ENCODE results near the gene PLXNA2. TPM values are rescaled to one million over a fixed set of nuclear protein-coding genes. Genes with fewer than 3 reads are reported as not detected.

PLXNA2 gene
- total RNA-seq, 2 experiments from 2014 or later = 0.15 to 0.26 TPM

GRCh38 chr1:208048904-208049303 is 195.3 kb downstream of the PLXNA2 start:
- CTCF ChIA-PET = no interaction called here
- no peaks in the 10 kb centered on the region for H3K9me3 Mint-ChIP-seq (ENCODE audit: low read depth)
- no peak overlapping the region for H3K4me3 Mint-ChIP-seq
- no peaks in the 10 kb centered on the region for H3K36me3 Mint-ChIP-seq
- peaks cover 5% of the 10 kb centered on the region for H3K27me3 Mint-ChIP-seq
- H3K27ac Mint-ChIP-seq = no peak overlapping the region
- DNase-seq = no peak
- H3K4me1 Mint-ChIP-seq = peaks cover 11% of the 10 kb centered on the region
- ATAC-seq = no peak

DNA sequence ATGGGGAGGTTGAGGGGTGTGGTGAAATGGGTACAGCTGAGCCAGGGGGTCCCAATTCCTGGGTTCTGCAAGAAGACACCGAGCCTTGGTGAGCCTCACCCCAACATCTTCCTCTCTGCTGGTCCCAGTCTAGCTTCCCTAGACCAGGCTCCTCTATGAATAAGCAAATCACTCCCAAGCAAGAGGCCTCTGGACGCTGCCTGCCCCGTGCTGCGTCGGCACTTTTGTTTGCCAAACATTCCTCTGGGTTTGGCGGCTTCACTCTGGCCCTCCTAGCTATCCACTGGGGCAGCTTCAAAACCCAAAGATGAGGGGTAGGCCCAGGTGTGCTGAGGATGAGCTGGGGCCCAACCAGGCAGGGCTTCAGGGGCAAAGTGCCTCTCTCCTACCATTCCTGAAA is 196.2 kb downstream of the PLXNA2 start:
- no peaks in the 10 kb centered on the region for H3K36me3 Mint-ChIP-seq
- no peak overlapping the region for H3K27ac Mint-ChIP-seq
- peaks cover 3% of the 10 kb centered on the region for H3K27me3 Mint-ChIP-seq
- no peak for DNase-seq
- CTCF ChIA-PET = no interaction called here
- H3K4me1 Mint-ChIP-seq = peaks cover 11% of the 10 kb centered on the region
- no peak overlapping the region for H3K4me3 Mint-ChIP-seq
- ATAC-seq = no peak
- H3K9me3 Mint-ChIP-seq (ENCODE audit: low read depth) = no peaks in the 10 kb centered on the region

- Mint-ChIP-seq H3K27ac (no peak overlapping the region), H3K4me1 (peaks cover 11% of the 10 kb centered on the region), H3K4me3 (no peak overlapping the region), H3K27me3 (peaks cover 3% of the 10 kb centered on the region), H3K36me3 (no peaks in the 10 kb centered on the region), H3K9me3 (ENCODE audit: low read depth) (no peaks in the 10 kb centered on the region)
- no peak for ATAC-seq
- CTCF ChIA-PET = no interaction called here
- no peak for DNase-seq
Measured at GRCh38 chr1:208047476-208047934, 196.7 kb downstream of the PLXNA2 start.

- Mint-ChIP-seq H3K4me1 (peaks cover 11% of the 10 kb centered on the region), H3K4me3 (no peak overlapping the region), H3K27ac (no peak overlapping the region), H3K27me3 (peaks cover 3% of the 10 kb centered on the region), H3K9me3 (ENCODE audit: low read depth) (no peaks in the 10 kb centered on the region), H3K36me3 (no peaks in the 10 kb centered on the region)
- CTCF ChIA-PET = interaction anchor here (0.9 kb wide), 1 partner anchor 21 kb away, joined by 3 read pairs; no protein-coding TSS in a partner anchor
- ATAC-seq (no peak), DNase-seq (no peak)
Measured at GRCh38 chr1:208045463-208046260, 198.5 kb downstream of the PLXNA2 start.

DNA sequence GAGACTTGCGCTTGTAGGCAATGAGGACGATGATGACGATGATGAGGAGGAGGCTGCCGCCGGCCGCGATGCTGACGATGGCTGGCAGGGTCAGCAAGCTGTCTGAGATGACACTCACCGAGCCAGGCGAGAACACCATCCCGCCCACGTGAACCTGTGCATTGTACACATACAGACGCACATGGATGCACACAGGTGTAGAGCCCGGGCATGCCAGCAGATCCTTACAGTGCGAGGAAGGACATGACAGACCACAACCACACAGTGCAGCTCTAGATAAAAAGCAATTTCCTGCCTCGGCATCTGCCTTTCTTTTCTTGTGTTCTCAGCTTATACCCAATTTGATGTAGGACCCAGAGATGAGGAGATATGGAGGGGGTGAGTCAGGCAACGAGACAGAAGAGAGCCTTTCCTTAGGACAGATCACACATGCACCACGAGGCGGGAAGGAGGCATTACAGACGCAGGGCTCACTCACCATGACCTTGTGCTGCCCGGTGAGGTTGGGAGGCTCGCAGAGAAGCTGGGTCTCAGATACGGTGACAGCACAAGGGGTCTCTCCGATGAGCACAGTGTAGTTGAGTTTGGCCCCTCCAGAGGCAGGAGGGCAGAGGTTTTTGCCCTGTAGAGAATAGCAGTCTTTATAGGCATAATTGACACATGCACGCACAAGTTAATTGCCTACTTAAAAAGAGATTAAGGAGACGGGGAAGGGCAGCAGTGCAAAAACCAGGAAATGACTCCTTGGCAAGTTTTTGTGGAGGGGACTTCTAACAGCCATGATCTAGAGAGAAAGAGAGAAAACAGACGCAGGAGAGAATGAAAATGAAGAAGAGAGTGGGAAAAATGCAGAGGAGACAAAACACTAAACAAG is 199.4 kb downstream of the PLXNA2 start:
- CTCF ChIA-PET = interaction anchor here (0.8 to 0.9 kb wide), 2 partner anchors 20 to 38 kb away, joined by 3 read pairs; no protein-coding TSS in a partner anchor
- peaks cover 3% of the 10 kb centered on the region for H3K27me3 Mint-ChIP-seq
- peak; percentile 41 for ATAC-seq
- H3K36me3 Mint-ChIP-seq = no peaks in the 10 kb centered on the region
- no peak overlapping the region for H3K27ac Mint-ChIP-seq
- no peak overlapping the region for H3K4me3 Mint-ChIP-seq
- DNase-seq = no peak
- peaks cover 11% of the 10 kb centered on the region for H3K4me1 Mint-ChIP-seq
- no peaks in the 10 kb centered on the region for H3K9me3 Mint-ChIP-seq (ENCODE audit: low read depth)

- H3K4me3 Mint-ChIP-seq = no peak overlapping the region
- H3K9me3 Mint-ChIP-seq (ENCODE audit: low read depth) = no peaks in the 10 kb centered on the region
- H3K36me3 Mint-ChIP-seq = no peaks in the 10 kb centered on the region
- peaks cover 3% of the 10 kb centered on the region for H3K27me3 Mint-ChIP-seq
- DNase-seq (no peak), ATAC-seq (no peak)
- H3K27ac Mint-ChIP-seq = no peak overlapping the region
- peaks cover 11% of the 10 kb centered on the region for H3K4me1 Mint-ChIP-seq
- CTCF ChIA-PET = no interaction called here
Measured at GRCh38 chr1:208043691-208044181, 200.4 kb downstream of the PLXNA2 start.

GRCh38 chr1:208042868-208043267 is 201.3 kb downstream of the PLXNA2 start:
- CTCF ChIA-PET = interaction anchor here (1.4 kb wide), 1 partner anchor 17 kb away, joined by 3 read pairs; no protein-coding TSS in a partner anchor
- no peaks in the 10 kb centered on the region for H3K36me3 Mint-ChIP-seq
- H3K4me3 Mint-ChIP-seq = no peak overlapping the region
- peaks cover 3% of the 10 kb centered on the region for H3K27me3 Mint-ChIP-seq
- ATAC-seq = no peak
- no peak overlapping the region for H3K27ac Mint-ChIP-seq
- H3K9me3 Mint-ChIP-seq (ENCODE audit: low read depth) = no peaks in the 10 kb centered on the region
- peaks cover 11% of the 10 kb centered on the region for H3K4me1 Mint-ChIP-seq
- no peak for DNase-seq

DNA sequence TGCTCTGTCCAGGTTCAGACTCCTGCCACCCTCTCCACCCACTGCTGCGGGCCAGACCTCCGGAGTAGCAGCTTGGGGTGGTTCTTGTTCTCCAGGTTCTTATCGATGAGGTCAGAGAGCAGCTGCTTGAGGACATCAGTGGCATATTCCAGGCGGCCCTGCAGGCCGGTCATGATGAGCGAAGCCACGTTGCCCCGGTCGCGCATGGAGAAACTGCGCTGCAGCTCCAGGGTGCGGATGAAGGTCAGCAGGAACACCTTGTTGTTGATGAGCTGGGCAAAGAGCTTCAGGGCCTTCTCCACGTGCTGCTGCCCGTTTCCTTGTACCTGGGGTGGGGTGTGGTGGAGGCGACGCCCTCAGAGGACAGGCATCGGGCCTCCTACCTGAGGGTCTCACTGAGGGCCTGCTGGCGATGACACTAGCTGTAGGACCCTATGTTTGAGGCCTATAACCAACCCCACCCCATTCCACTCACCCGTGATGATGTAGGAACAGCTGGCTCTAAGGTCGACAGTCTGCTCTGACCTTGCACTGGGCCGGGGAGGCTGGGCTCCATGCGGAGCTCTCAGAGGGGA is 202.1 kb downstream of the PLXNA2 start:
- Mint-ChIP-seq H3K4me1 (peaks cover 11% of the 10 kb centered on the region), H3K4me3 (no peak overlapping the region), H3K27ac (no peak overlapping the region), H3K27me3 (peaks cover 7% of the 10 kb centered on the region), H3K9me3 (ENCODE audit: low read depth) (no peaks in the 10 kb centered on the region), H3K36me3 (no peaks in the 10 kb centered on the region)
- DNase-seq (no peak), ATAC-seq (no peak)
- CTCF ChIA-PET = interaction anchor here (1.4 kb wide), 1 partner anchor 16 kb away, joined by 3 read pairs; no protein-coding TSS in a partner anchor

DNA sequence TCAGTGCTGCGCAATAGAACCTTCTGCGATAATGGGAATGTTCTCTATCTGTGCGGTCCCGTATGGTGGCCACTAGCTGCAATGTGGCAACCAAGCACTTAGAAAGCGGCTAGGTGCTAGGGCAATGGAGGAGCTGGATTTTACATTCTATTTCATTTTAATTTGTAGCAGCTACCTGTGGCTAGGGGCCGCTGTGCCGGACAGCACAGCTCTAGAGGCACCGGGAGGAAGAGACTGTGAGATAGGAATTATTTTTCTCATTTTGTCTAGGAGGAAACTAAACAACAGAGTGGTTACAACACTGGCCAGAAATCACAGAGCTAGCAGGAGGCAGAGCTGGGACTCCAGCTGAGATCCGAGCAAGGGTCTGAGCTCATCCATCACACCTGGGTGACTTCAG is 202.7 kb downstream of the PLXNA2 start:
- Mint-ChIP-seq H3K9me3 (ENCODE audit: low read depth) (no peaks in the 10 kb centered on the region), H3K27ac (no peak overlapping the region), H3K4me3 (no peak overlapping the region), H3K27me3 (peaks cover 12% of the 10 kb centered on the region), H3K4me1 (peaks cover 11% of the 10 kb centered on the region), H3K36me3 (no peaks in the 10 kb centered on the region)
- CTCF ChIA-PET = interaction anchor here (1.1 to 1.4 kb wide), 2 partner anchors 15 to 18 kb away, joined by 3 read pairs; no protein-coding TSS in a partner anchor
- no peak for ATAC-seq
- DNase-seq = no peak

DNA sequence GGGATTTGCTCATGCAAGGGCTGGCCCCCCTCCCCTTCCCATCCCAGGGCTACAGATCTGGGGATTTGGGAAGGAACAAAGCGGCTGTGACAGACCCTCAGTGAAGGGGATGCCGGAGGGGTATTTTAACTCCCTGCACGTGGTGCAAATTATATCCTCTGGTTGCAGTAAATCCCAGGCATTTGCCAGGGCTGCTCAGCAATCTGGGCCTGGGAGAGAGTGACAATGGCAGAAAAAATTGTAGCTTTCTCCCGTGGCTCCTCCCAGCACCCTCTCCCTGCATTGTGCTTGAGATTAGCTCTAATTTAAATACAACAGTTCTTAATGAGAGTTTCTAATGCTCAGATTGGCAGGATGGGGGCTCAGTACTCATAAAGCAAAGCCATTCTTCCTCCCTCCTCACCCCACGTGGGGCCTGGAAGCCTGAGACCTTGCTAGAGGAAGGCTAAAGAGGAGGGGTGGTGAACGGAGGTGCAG is 203.3 kb downstream of the PLXNA2 start:
- H3K9me3 Mint-ChIP-seq (ENCODE audit: low read depth) = no peaks in the 10 kb centered on the region
- no peak overlapping the region for H3K4me3 Mint-ChIP-seq
- H3K27ac Mint-ChIP-seq = no peak overlapping the region
- DNase-seq = no peak
- H3K4me1 Mint-ChIP-seq = peaks cover 11% of the 10 kb centered on the region
- H3K27me3 Mint-ChIP-seq = peaks cover 17% of the 10 kb centered on the region
- no peaks in the 10 kb centered on the region for H3K36me3 Mint-ChIP-seq
- ATAC-seq = no peak
- CTCF ChIA-PET = interaction anchor here (1.1 kb wide), 1 partner anchor 17 kb away, joined by 3 read pairs; no protein-coding TSS in a partner anchor

DNA sequence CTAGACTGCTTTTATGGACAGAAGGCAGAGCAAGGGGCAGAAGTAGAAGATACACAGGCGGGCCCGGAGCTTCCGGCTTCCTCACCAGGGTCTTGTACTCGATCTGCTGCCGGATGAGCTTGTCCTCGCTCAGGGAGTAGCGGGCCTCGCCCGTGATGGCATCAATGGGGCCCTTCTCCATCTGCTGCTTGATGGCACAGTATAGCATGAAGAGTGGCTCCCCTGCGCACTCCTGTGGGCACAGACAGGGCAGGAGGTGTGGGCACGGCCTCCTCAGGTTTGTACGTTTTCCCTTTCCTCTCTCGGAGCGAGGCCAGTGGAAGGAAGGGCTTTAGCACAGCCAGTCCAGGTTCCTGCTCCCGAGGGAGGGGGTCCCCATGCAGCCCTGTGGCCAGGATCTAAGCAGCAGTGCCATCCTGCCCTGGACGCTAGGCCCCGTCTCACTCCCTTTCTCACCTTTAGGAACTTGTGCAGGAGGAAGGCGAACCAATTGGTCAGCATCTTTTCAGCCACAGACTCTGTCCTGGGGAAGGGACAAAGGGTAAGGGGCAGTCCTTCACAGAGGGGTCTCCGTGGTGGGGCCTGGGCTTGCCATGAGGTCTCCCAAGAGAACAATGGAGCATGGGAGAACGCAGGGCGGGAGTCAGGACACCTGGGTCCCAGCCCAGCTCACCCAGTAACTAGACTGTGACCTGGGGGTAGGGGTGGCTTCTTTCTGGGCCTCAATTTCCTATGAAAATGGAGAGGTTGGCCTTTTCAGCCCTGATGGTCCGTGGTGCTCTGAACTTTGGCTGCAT is 204.4 kb downstream of the PLXNA2 start:
- Mint-ChIP-seq H3K9me3 (ENCODE audit: low read depth) (no peaks in the 10 kb centered on the region), H3K4me1 (peaks cover 7% of the 10 kb centered on the region), H3K27ac (no peak overlapping the region), H3K36me3 (no peaks in the 10 kb centered on the region), H3K4me3 (no peak overlapping the region), H3K27me3 (peaks cover 18% of the 10 kb centered on the region)
- ATAC-seq = no peak
- no peak for DNase-seq
- CTCF ChIA-PET = interaction anchor here (1.4 kb wide), 1 partner anchor 18 kb away, joined by 3 read pairs; no protein-coding TSS in a partner anchor

GRCh38 chr1:208038303-208038702 is 205.9 kb downstream of the PLXNA2 start:
- ATAC-seq (no peak), DNase-seq (no peak)
- Mint-ChIP-seq H3K27me3 (peaks cover 16% of the 10 kb centered on the region), H3K4me3 (no peak overlapping the region), H3K36me3 (no peaks in the 10 kb centered on the region), H3K27ac (no peak overlapping the region), H3K9me3 (ENCODE audit: low read depth) (no peaks in the 10 kb centered on the region), H3K4me1 (no peaks in the 10 kb centered on the region)
- CTCF ChIA-PET = interaction anchor here (1.0 kb wide), 1 partner anchor 16 kb away, joined by 3 read pairs; no protein-coding TSS in a partner anchor
